Endothelial cell of umbilical vein (primary cell): ENCODE results near the gene FXYD7. TPM values are rescaled to one million over a fixed set of nuclear protein-coding genes. Genes with fewer than 3 reads are reported as not detected.

Experiments
- BruUV-seq: library from RNA; stranded (reverse); fragments of 400-500 nt; replicated peaks from 2 replicates; lab custom pipeline; 2021; lab: Mats Ljungman, UMichigan
- CTCF ChIA-PET: fragments of 300-600, 350-600 bp; sonication (Branson Sonifier 250); formaldehyde crosslinking; loops from one replicate; lab custom pipeline; 2021; ENCODE audit warnings: antibody characterized with exemption, inconsistent platforms; lab: Charles Lee
- POLR2A ChIA-PET: fragments of 300-600, 350-600 bp; sonication (Branson Sonifier 250); formaldehyde crosslinking; loops from one replicate; lab custom pipeline; 2021; ENCODE audit warnings: antibody characterized with exemption, inconsistent platforms; lab: Charles Lee
- DNase-seq: peaks from one replicate; pipeline ENCODE4 v3.0.0-alpha.2; 2011; ENCODE audit warnings: low read depth, low spot score
- FAIRE-seq: peaks from 2 replicates; lab custom pipeline; 2011; peaks lifted over from hg19 to GRCh38; lab: Jason Lieb, UNC
- H2AFZ ChIP-seq: 2 replicates; pipeline ENCODE4 v1.6.0; 2012; ENCODE audit warnings: low read depth, low read length, control low read depth, inconsistent platforms
- H3K27ac ChIP-seq: 2 replicates; pipeline ENCODE4 v1.5.1; 2011; ENCODE audit warnings: low read depth, mild to moderate bottlenecking, control low read depth, low read length, moderate library complexity; ENCODE audit not compliant: insufficient read depth
- H3K27me3 ChIP-seq, 2 experiments: 2 replicates each; pipeline versions ENCODE4 v1.6.0 to v1.6.1; 2011; ENCODE audit warnings: low read length in 2 of 2, mixed read lengths in 1 of 2; ENCODE audit not compliant: control insufficient read depth in 2 of 2, insufficient read depth in 2 of 2
- H3K36me3 ChIP-seq, 2 experiments: 2 replicates in 1 of 2; 3 replicates in 1 of 2; pipeline ENCODE4 v1.5.1; 2011; ENCODE audit warnings: low read length in 2 of 2, mild to moderate bottlenecking in 1 of 2, moderate library complexity in 1 of 2; ENCODE audit not compliant: control insufficient read depth in 2 of 2, insufficient read depth in 2 of 2; ENCODE audit errors: extremely low read depth in 1 of 2
- H3K4me1 ChIP-seq: 3 replicates; pipeline ENCODE4 v1.5.1; 2011; ENCODE audit warnings: mild to moderate bottlenecking, low read length; ENCODE audit not compliant: control insufficient read depth, insufficient read depth; ENCODE audit errors: extremely low read depth
- H3K4me2 ChIP-seq: 2 replicates; pipeline ENCODE4 v1.6.1; 2011; ENCODE audit warnings: low read length, control low read depth, mixed read lengths; ENCODE audit not compliant: insufficient read depth
- H3K4me3 ChIP-seq, 3 experiments: fragments of 200-600 bp in 1 of 3; sonication (generic), shearing (Covaris generic) in 1 of 3; replicated peaks in 1 of 3; 2 replicates each; pipeline ENCODE4 v1.5.1; 2011 to 2016; ENCODE audit warnings: control low read depth in 3 of 3, low read length in 3 of 3, mild to moderate bottlenecking in 2 of 3, inconsistent platforms in 1 of 3, low read depth in 1 of 3, moderate library complexity in 1 of 3; ENCODE audit not compliant: insufficient read depth in 1 of 3
- H3K79me2 ChIP-seq: 2 replicates; pipeline ENCODE4 v1.6.0; 2012; ENCODE audit warnings: low read length, inconsistent platforms; ENCODE audit not compliant: control insufficient read depth, insufficient read depth
- H3K9ac ChIP-seq: replicated peaks from 2 replicates; pipeline ENCODE3; 2011; ENCODE audit warnings: low read length, control low read depth; ENCODE audit not compliant: insufficient read depth; ENCODE audit errors: extremely low read depth
- H3K9me1 ChIP-seq: replicated peaks from 3 replicates; pipeline ENCODE4 v1.6.0; 2011; ENCODE audit warnings: mild to moderate bottlenecking, low read length; ENCODE audit not compliant: control insufficient read depth, insufficient read depth; ENCODE audit errors: extremely low read depth
- H3K9me3 ChIP-seq: replicated peaks from 2 replicates; pipeline ENCODE4 v1.5.1; 2012; ENCODE audit warnings: low read length, inconsistent platforms; ENCODE audit not compliant: control insufficient read depth, insufficient read depth
- H4K20me1 ChIP-seq: replicated peaks from 2 replicates; pipeline ENCODE3; 2011; ENCODE audit warnings: mild to moderate bottlenecking, low read length; ENCODE audit not compliant: control insufficient read depth, insufficient read depth; ENCODE audit errors: extremely low read depth
- CTCF ChIP-seq, 2 donors: IDR thresholded peaks; 1 replicate in 1 of 2; 2 replicates in 1 of 2; pipeline ENCODE4 v1.5.1; 2011; ENCODE audit warnings: low read length in 2 of 2, mild to moderate bottlenecking in 2 of 2, moderate library complexity in 2 of 2, control low read depth in 1 of 2, inconsistent platforms in 1 of 2, low read depth in 1 of 2; ENCODE audit not compliant: insufficient read depth in 1 of 2; ENCODE audit errors: extremely low read depth in 1 of 2
- EZH2 ChIP-seq: IDR thresholded peaks from 2 replicates; pipeline ENCODE4 v1.6.1; 2012; ENCODE audit warnings: borderline replicate concordance, low read depth, mild to moderate bottlenecking, moderate library complexity, low read length, inconsistent platforms; ENCODE audit not compliant: severe bottlenecking
- FOS ChIP-seq: IDR thresholded peaks from 2 replicates; pipeline ENCODE4 v1.6.1; 2011; ENCODE audit warnings: mild to moderate bottlenecking, low read length, moderate library complexity, borderline replicate concordance; ENCODE audit not compliant: insufficient read depth
- GATA2 ChIP-seq: IDR thresholded peaks from 2 replicates; pipeline ENCODE4 v1.7.0; 2011; ENCODE audit warnings: low read depth, mild to moderate bottlenecking, moderate library complexity, mixed read lengths, low read length; ENCODE audit not compliant: insufficient read length, insufficient read depth
- JUN ChIP-seq: IDR thresholded peaks from 2 replicates; pipeline ENCODE4 v1.6.1; 2011; ENCODE audit warnings: borderline replicate concordance, low read depth; ENCODE audit not compliant: insufficient read length, insufficient read depth
- MAX ChIP-seq: IDR thresholded peaks from 2 replicates; pipeline ENCODE4 v1.6.1; 2011; ENCODE audit not compliant: insufficient read depth, insufficient read length
- MYC ChIP-seq: IDR thresholded peaks from one replicate; pipeline ENCODE4 v1.6.1; 2011; ENCODE audit warnings: mild to moderate bottlenecking, low read depth, low read length
- POLR2A ChIP-seq: IDR thresholded peaks from 2 replicates; pipeline ENCODE4 v1.6.1; 2012; ENCODE audit warnings: low read depth, mild to moderate bottlenecking, control low read depth, low read length
- POLR2AphosphoS5 ChIP-seq: IDR thresholded peaks from 2 replicates; pipeline ENCODE4 v1.6.1; 2012; ENCODE audit warnings: low read depth, mild to moderate bottlenecking, control low read depth, low read length, moderate library complexity; ENCODE audit not compliant: insufficient read depth
- dilution Hi-C: fragments of 300-500 bp; cut with MboI; formaldehyde crosslinking; loops from one replicate; pipeline ENCODE4 v1.15.0; 2019; ENCODE audit warnings: low sequenced_read_pairs; ENCODE audit not compliant: extremely low pct_ligation_motif_present
- intact Hi-C: fragments of 100-400 bp; cut with micrococcal nuclease; formaldehyde crosslinking; loops from one replicate; pipeline ENCODE4 v1.10.0; 2022
- polyA plus RNA-seq, 4 experiments: library from polyadenylated mRNA; depleted of rRNA in 3 of 4; stranded (reverse) in 3 of 4; unstranded in 1 of 4; fragments of >200 nt; gene quantifications; 2 replicates each; pipeline versions ENCODE4 v1.2.1 to v1.2.3, GENCODE V29; 2011 to 2012; ENCODE audit warnings: missing spikeins in 1 of 4
- total RNA-seq: library from RNA; stranded (reverse); gene quantifications from 2 replicates; pipeline ENCODE4 v1.2.3, GENCODE V29; 2021

Gene FXYD7
- total and polyA plus RNA-seq, 2 donors (not counting 3 experiments of a cell fraction or from before 2014, with no cell fraction given) = not detected

GRCh38 chr19:35162471-35163326 is 19.6 kb downstream of the FXYD7 start:
- no TSS peak for BruUV-seq
- Histone ChIP-seq H3K79me2 (peaks cover 10% of the 10 kb centered on the region), H3K36me3 (peaks cover 34 to 42% of the 10 kb centered on the region in 2 experiments), H3K4me1 (no peaks in the 10 kb centered on the region), H3K27me3 (no peaks in the 10 kb centered on the region), H3K4me2 (no peak overlapping the region), H3K4me3 (no peak overlapping the region), H4K20me1 (no peaks in the 10 kb centered on the region), H3K9ac (no peak overlapping the region), H2AFZ (no peak overlapping the region), H3K27ac (no peak overlapping the region), H3K9me3 (peaks cover 5% of the 10 kb centered on the region), H3K9me1 (no peaks in the 10 kb centered on the region)
- no peak for FAIRE-seq
- no peak for TF ChIP-seq GATA2
- TF ChIP-seq CTCF (IDR thresholded peaks at IDR 0.05; ENCODE audit: extremely low read depth in 1 of 2, insufficient read depth in 1 of 2, low read depth in 1 of 2, low read length in 2 of 2) = no peak
- TF ChIP-seq JUN = no peak
- no peak for TF ChIP-seq MYC
- no peak for TF ChIP-seq POLR2AphosphoS5
- no peak for TF ChIP-seq EZH2
- no peak for TF ChIP-seq MAX
- TF ChIP-seq FOS = no peak
- TF ChIP-seq POLR2A = no peak
- no peak for DNase-seq
- CTCF ChIA-PET = interaction anchor here (1.3 kb wide), 1 partner anchor 9 kb away, joined by 5 read pairs; the partner anchor contains the start of gene FXYD5
- dilution Hi-C loops = no loop called here
- POLR2A ChIA-PET = interaction anchor here (0.9 kb wide), 1 partner anchor 13 kb away, joined by 3 read pairs; no protein-coding TSS in a partner anchor
- intact Hi-C loops = no loop called here
